Activated CD4-positive, alpha-beta T cell treated with anti-CD3 and anti-CD28 coated beads, Interleukin-2, amount 10 ng/mL, durations not matched to agents 7 days and 5 days (primary cell): Measurements from ENCODE around the gene HAPLN2. TPM values are rescaled to one million over a fixed set of nuclear protein-coding genes. Genes with fewer than 3 reads are reported as not detected.
A peak's percentile ranks its signal among the peaks of the same experiment; 100 is the strongest.
"Not testable (repeated sequence)": the region's sequence is repeated elsewhere in the genome, so short reads cannot be mapped to it uniquely, and the experiment has no call there.

Experiments
- CTCF ChIA-PET: fragments of 350-600 bp; sonication (Branson Sonifier 250); formaldehyde crosslinking; loops from one replicate; lab custom pipeline; 2021; ENCODE audit warnings: antibody characterized with exemption; lab: Charles Lee
- POLR2A ChIA-PET: fragments of 350-600 bp; sonication (Branson Sonifier 250); formaldehyde crosslinking; loops from one replicate; lab custom pipeline; 2021; ENCODE audit warnings: antibody characterized with exemption; lab: Charles Lee
- DNase-seq: peaks from one replicate; pipeline ENCODE4 v3.0.0-alpha.2; 2020
- H3K27ac Mint-ChIP-seq: one replicate; pipeline ENCODE4 v1.8.0; 2021; ENCODE audit warnings: mild to moderate bottlenecking, moderate library complexity, mixed read lengths
- H3K27me3 Mint-ChIP-seq: one replicate; pipeline ENCODE4 v1.8.0; 2021; ENCODE audit warnings: mixed read lengths
- H3K36me3 Mint-ChIP-seq: one replicate; pipeline ENCODE4 v1.8.0; 2021; ENCODE audit warnings: low read depth, mixed read lengths
- H3K4me1 Mint-ChIP-seq: one replicate; pipeline ENCODE4 v1.8.0; 2021; ENCODE audit warnings: mixed read lengths
- H3K4me3 Mint-ChIP-seq: one replicate; pipeline ENCODE4 v1.8.0; 2021; ENCODE audit warnings: mild to moderate bottlenecking, moderate library complexity, mixed read lengths
- H3K9me3 Mint-ChIP-seq: one replicate; pipeline ENCODE4 v1.8.0; 2021; ENCODE audit warnings: mixed read lengths
- total RNA-seq, 2 experiments: library from RNA; stranded (reverse); gene quantifications; one replicate each; pipeline ENCODE4 v1.2.3, GENCODE V29; 2021

HAPLN2 gene
- total RNA-seq, 2 experiments from 2014 or later, result 0.62 TPM; not detected in 1

DNA sequence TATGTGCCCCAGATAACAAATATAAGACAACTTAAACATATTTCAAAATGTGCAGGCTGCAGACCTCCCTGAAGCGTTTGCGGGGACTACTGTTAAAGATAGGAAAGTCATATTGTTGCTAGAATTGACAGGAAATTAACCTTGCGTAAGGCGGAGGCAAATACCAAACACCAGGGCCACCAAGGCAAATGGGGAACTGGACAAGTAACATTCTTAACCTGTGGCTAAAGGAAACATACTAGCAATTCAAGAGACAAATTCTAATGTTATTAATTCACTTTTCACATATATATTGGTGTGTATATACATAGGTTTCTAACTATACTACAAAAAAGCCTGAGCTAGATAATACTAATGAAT is 6.8 kb downstream of the HAPLN2 start:
- ChIA-PET CTCF (interaction anchor here (0.8 to 3.8 kb wide), 6 partner anchors 17 to 100 kb away, joined by 3 to 30 read pairs (median 12); partner anchors contain the start of gene NES), POLR2A (no interaction called here)
- H3K36me3 Mint-ChIP-seq, result no peaks in the 10 kb centered on the region
- H3K27ac Mint-ChIP-seq, result peak overlapping the region; percentile 21
- DNase-seq, result no peak
- H3K4me3 Mint-ChIP-seq, result peak overlapping the region; percentile 55
- no peaks in the 10 kb centered on the region for H3K9me3 Mint-ChIP-seq
- H3K27me3 Mint-ChIP-seq, result peaks cover 68% of the 10 kb centered on the region
- H3K4me1 Mint-ChIP-seq, result peaks cover 12% of the 10 kb centered on the region

DNA sequence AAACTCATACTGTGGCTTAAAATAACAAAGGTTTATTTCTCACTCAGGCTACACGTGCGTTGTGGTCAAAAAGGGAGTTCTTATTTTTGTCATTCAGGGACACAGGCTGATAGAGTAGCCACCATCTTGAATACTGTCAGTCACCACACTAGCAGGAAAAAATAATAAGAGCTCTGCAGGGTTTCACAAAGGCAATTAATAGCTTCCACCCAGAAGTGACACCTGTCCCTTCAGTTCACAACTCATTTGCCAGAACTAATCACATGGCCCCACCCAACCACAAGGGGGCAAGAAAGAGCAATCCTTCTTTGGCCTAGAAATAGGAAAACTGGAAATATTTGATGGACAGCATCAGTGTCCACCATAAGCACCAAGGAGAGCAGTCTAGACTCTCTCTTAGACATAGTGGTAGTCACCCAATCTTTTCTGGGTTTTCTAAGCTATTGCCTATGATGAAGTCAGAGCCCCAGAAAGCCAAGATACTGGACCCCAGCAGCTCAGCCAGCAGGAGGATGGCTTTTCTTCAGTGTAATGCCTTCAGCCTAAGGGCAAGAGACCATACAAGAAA is 8.2 kb downstream of the HAPLN2 start:
- Mint-ChIP-seq H3K4me1 (peaks cover 12% of the 10 kb centered on the region), H3K36me3 (no peaks in the 10 kb centered on the region), H3K4me3 (no peak overlapping the region), H3K27me3 (peaks cover 68% of the 10 kb centered on the region), H3K9me3 (no peaks in the 10 kb centered on the region), H3K27ac (no peak overlapping the region)
- ChIA-PET CTCF (interaction anchor here (0.7 to 3.3 kb wide), 18 partner anchors 9 to 213 kb away, joined by 3 to 30 read pairs (median 3); partner anchors contain the start of gene NES), POLR2A (no interaction called here)
- peak; percentile 54 for DNase-seq

DNA sequence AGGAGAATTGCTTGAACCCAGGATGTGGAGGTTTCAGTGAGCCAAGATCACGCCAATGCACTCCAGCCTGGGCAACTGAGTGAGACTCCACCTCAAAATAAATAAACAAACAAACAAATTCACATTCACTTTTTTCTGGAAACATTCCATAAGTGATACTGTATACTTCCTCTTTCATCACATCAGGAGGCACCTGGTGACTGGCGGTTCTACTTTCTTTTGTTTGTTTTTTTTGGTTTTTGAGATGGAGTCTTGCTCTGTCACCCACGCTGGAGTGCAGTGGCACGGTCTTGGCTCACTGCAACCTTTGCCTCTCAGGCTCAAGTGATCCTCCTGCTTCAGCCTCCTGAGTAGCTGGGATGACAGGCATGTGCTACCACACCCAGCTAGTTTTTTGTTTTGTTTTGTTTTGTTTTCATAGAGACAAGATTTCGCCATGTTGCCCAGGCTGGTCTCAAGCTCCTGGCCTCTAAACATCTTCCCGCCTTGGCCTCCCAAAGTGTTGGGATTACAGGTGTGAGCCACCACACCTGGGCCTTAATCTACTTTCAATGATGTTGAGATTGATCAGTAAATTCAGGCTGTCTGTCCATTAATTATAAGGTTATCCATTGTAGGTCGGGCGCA is 10.7 kb downstream of the HAPLN2 start:
- peaks cover 66% of the 10 kb centered on the region for H3K27me3 Mint-ChIP-seq
- no peaks in the 10 kb centered on the region for H3K9me3 Mint-ChIP-seq
- H3K36me3 Mint-ChIP-seq, result no peaks in the 10 kb centered on the region
- peaks cover 8% of the 10 kb centered on the region for H3K4me1 Mint-ChIP-seq
- H3K27ac Mint-ChIP-seq, result no peak overlapping the region
- CTCF ChIA-PET, result interaction anchor here (1.1 to 2.2 kb wide), 3 partner anchors 10 to 31 kb away, joined by 3 to 5 read pairs (median 4); partner anchors contain the start of gene BCAN
- no peak overlapping the region for H3K4me3 Mint-ChIP-seq
- POLR2A ChIA-PET, result no interaction called here
- no peak for DNase-seq

DNA sequence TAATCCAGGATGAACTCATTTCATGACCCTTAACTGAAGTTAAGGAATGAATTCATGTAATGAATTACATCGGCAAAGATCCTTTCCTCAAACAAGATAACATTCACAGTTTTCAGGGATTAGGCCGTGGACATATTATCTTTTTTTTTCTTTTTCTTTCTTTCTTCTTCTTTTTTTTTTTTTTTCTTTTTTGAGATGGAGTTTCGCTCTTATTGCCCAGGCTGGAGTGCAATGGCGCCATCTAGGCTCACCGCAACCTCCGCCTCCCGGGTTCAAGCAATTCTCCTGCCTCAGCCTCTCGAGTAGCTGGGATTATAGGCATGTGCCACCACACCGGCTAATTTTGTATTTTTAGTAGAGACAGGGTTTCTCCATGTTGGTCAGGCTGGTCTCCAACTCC is 11.9 kb downstream of the HAPLN2 start:
- H3K27me3 Mint-ChIP-seq, result peaks cover 67% of the 10 kb centered on the region
- H3K4me3 Mint-ChIP-seq, H3K27ac Mint-ChIP-seq, H3K36me3 Mint-ChIP-seq, H3K4me1 Mint-ChIP-seq, H3K9me3 Mint-ChIP-seq, DNase-seq: not testable (repeated sequence)
- POLR2A ChIA-PET, result interaction anchor here (0.6 kb wide), 1 partner anchor 177 kb away, joined by 13 read pairs; no protein-coding TSS in a partner anchor
- CTCF ChIA-PET, result interaction anchor here (0.7 to 2.2 kb wide), 3 partner anchors 8 to 253 kb away, joined by 4 to 5 read pairs (median 4); partner anchors contain the start of gene BCAN

DNA sequence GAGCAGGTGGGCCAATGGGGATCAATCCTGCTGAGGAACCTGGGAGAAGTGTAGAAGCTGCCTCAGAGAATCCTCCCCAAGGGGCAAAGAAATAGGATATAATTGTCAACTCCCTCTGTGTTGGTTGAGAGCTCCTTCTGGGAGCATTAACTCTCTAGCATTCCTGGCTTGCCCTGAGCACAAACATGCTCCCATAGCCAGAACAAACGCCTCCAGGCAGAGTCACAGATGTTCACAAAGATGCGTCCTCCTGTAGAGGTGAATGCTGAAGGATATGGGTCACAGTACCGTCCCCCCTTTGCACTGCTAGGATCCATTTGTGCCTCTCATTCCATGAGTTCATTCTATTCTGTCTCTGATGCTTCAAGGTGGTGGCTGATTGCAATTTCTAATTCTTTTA is 13.1 kb downstream of the HAPLN2 start:
- no peak for DNase-seq
- CTCF ChIA-PET, result interaction anchor here (0.8 to 1.6 kb wide), 3 partner anchors 27 to 94 kb away, joined by 3 to 5 read pairs (median 3); no protein-coding TSS in a partner anchor
- H3K4me1 Mint-ChIP-seq, result no peaks in the 10 kb centered on the region
- no peak overlapping the region for H3K4me3 Mint-ChIP-seq
- peaks cover 67% of the 10 kb centered on the region for H3K27me3 Mint-ChIP-seq
- POLR2A ChIA-PET, result no interaction called here
- no peak overlapping the region for H3K27ac Mint-ChIP-seq
- H3K36me3 Mint-ChIP-seq, result no peaks in the 10 kb centered on the region
- H3K9me3 Mint-ChIP-seq, result no peaks in the 10 kb centered on the region

DNA sequence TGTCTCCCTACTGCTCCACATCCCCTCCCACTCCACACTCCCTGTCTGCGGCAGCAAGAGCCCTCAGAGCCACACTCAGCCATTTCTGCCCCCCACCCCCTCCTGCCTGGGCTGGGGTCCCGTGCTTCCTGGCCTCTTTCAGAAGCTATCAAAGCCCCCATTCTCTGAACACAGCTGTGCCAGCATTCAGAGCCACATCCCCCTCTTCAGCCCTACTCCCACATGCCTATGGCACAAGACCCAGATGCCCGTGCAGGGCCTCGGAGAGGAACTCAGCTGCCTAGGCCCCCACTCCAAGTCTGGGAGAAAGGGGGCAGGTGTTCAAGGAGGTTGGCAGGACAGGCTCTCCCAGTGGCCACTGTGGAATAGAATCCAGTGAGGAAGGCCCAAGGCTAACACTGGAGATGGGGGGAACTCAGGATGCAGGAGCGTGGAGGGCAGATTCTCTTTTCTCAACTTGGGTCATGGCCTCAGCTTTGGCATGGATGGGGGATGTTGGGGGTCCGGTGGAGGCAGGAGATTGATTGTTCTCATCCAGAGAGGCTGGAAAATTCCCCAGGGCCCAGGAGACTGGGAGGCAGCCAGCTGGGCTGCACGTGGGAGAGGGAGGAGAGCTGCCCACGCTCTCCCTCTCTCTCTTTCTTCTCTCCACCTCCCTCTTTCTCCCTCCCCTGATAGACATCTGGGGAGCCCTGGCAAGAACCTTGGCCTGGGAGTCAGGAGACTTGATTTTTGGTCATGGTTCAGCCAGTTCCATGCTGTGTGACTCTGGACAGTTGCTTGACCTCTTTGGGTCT is 19.2 kb downstream of the HAPLN2 start:
- no peak for DNase-seq
- ChIA-PET POLR2A (no interaction called here), CTCF (interaction anchor here (1.7 to 2.3 kb wide), 2 partner anchors 8 to 14 kb away, joined by 5 to 8 read pairs; no protein-coding TSS in a partner anchor)
- Mint-ChIP-seq H3K4me3 (no peak overlapping the region), H3K4me1 (peaks cover 20% of the 10 kb centered on the region), H3K36me3 (no peaks in the 10 kb centered on the region), H3K27ac (no peak overlapping the region), H3K9me3 (no peaks in the 10 kb centered on the region), H3K27me3 (peaks cover 75% of the 10 kb centered on the region)

DNA sequence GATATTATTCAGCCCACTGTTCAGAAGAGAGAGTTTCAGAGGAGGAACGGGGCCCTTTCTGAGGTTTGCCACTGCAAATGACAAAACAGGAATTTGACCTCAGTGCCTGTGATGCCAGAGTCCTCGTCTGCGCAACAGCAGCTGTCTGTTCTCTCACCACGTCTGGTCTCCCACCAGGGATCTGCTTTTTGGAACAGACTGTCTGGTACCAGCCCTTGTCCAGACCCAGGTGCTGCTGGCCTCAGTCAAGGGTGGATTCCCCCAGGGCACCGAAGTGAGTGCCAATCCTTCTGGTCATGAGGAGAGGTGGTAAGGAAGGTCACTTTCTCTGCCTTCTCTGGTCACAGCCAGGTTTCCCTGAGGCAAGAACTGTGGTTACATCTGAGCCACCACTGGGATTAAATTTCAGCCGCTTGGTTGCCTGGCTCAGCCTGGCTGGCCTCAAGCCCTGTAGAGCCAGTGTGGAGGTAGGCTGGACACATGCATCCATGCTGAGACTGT is 20.4 kb downstream of the HAPLN2 start:
- no peak overlapping the region for H3K27ac Mint-ChIP-seq
- H3K4me3 Mint-ChIP-seq, result no peak overlapping the region
- CTCF ChIA-PET, result interaction anchor here (1.7 to 2.3 kb wide), 2 partner anchors 9 to 15 kb away, joined by 5 to 8 read pairs; no protein-coding TSS in a partner anchor
- no peaks in the 10 kb centered on the region for H3K36me3 Mint-ChIP-seq
- peaks cover 75% of the 10 kb centered on the region for H3K27me3 Mint-ChIP-seq
- H3K9me3 Mint-ChIP-seq, result no peaks in the 10 kb centered on the region
- DNase-seq, result no peak
- H3K4me1 Mint-ChIP-seq, result peaks cover 32% of the 10 kb centered on the region
- POLR2A ChIA-PET, result no interaction called here

DNA sequence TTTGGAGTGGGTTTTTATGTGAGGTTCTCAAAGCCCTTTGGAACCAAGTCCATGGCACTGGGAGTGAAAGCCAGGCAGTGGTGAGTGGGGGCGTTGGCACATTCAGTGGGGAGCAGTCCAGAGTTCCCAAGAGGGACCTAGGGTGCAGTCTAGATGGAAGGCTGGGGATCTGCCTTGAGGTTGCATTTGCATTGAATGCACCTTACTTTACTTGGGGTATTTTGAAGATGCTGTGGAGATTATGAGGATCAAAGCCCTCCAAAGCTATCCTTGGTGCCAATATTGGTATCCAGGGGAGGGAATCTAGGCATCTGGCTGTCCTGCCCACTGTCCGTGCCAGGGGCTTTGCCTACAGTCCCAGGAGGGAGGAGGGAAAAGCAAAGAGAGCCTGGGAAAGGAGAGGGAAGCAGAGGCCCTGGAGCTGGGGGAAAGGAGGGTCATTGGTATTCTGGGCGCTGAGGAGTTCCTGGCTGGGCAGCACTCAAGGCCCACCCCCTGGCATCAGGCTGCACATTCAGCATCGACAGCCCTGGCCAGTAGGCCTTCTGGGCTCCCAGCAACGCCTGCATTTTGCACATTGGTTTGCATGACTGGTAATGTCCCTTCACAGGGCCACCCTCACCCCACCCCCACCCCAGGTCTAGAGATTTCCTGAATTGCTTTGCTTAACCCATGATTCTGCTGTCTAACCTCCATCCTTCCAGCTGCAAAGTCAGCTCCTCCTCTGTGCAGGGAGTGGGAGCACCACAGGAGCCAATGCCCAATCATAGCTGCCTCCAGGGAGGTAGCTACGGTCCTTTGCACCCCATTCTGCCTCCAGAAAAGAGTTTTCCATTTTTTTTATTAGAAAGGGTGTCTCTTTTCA is 21.9 kb downstream of the HAPLN2 start:
- CTCF ChIA-PET, result interaction anchor here (0.7 to 3.5 kb wide), 12 partner anchors 9 to 255 kb away, joined by 3 to 20 read pairs (median 3); no protein-coding TSS in a partner anchor
- no peaks in the 10 kb centered on the region for H3K9me3 Mint-ChIP-seq

DNA sequence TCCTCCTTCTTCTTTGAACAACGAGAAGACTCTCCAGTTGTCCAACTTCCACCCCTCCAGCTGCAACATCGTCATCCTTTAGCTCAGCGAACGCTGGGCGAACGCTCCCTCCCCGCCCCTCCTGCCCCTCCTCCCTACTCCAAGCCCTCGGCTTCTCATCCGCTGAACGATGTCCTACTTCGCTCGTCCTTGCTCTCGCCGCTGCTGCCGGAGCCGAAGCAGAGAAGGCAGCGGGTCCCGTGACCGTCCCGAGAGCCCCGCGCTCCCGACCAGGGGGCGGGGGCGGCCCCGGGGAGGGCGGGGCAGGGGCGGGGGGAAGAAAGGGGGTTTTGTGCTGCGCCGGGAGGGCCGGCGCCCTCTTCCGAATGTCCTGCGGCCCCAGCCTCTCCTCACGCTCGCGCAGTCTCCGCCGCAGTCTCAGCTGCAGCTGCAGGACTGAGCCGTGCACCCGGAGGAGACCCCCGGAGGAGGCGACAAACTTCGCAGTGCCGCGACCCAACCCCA is 22.6 kb downstream of the HAPLN2 start, which contains the start of gene BCAN:
Gene BCAN (plus strand): TSS at position 357 of the 504 bp plus-strand sequence. CDS start 3,938 bp downstream, outside the sequence.
- no peaks in the 10 kb centered on the region for H3K36me3 Mint-ChIP-seq

More for the DNA sequence above, 21.9 kb downstream of the HAPLN2 start:
- Mint-ChIP-seq H3K36me3 (no peaks in the 10 kb centered on the region), H3K27me3 (peaks cover 79% of the 10 kb centered on the region), H3K4me3 (peak overlapping the region; percentile 3), H3K4me1 (peaks cover 33% of the 10 kb centered on the region), H3K27ac (no peak overlapping the region)
- no peak for DNase-seq
- POLR2A ChIA-PET, result no interaction called here

DNA sequence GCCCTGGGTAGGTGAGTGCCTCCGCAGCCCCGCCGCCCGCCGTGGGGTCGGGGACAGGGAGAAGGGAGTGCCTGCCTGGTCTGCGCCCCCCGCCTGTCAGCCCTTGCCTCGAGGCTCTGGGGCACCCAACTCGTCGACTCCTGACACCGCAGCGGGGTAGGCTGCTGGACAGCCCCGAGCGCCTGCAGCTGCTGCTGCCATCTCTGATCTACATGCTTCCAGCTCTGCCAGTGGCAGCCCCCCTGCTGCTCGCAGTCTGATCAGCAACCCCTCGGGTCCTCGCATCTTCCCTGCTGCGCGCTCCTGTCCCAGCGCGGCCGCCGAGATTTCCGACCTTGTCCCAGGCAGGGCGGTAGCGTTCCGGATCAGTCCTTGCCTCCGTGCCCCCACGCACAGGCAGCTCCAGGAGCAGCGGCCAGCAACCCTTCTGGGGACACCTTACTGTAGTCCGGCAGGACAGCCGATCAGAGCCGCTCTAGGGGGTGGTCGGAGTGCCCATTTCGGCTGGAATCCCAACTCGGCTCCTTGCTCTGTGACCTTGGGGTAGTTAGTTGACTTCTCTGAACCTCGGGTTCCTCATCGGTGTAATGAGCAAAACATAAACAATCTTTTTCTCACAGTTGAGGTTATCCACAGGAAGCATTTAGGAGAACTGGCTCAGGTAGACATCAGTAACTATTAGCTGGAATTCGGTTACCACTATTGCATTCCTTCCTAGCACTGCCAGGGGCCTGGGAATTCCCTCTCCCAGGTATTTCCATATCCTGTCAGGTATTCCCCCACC is 23.2 kb downstream of the HAPLN2 start:
- Mint-ChIP-seq H3K4me1 (peaks cover 33% of the 10 kb centered on the region), H3K4me3 (no peak overlapping the region), H3K36me3 (no peaks in the 10 kb centered on the region), H3K27me3 (peaks cover 84% of the 10 kb centered on the region), H3K9me3 (no peaks in the 10 kb centered on the region), H3K27ac (no peak overlapping the region)
- ChIA-PET CTCF (interaction anchor here (0.7 to 3.5 kb wide), 13 partner anchors 12 to 257 kb away, joined by 3 to 20 read pairs (median 5); partner anchors contain the start of genes HAPLN2 and NTRK1), POLR2A (interaction anchor here (0.5 kb wide), 1 partner anchor 8 kb away, joined by 3 read pairs; no protein-coding TSS in a partner anchor)
- no peak for DNase-seq

More for the DNA sequence above, 22.6 kb downstream of the HAPLN2 start, which contains the start of gene BCAN:
- no peak within 1 kb of the TSS for H3K27ac Mint-ChIP-seq
- no peak for DNase-seq
- H3K27me3 Mint-ChIP-seq, result peaks cover 77% of the 10 kb centered on the region
- CTCF ChIA-PET, result interaction anchor here (0.8 to 3.5 kb wide), 9 partner anchors 11 to 256 kb away, joined by 3 to 20 read pairs (median 4); no protein-coding TSS in a partner anchor
- H3K9me3 Mint-ChIP-seq, result no peaks in the 10 kb centered on the region
- H3K4me3 Mint-ChIP-seq, result peak within 1 kb of the TSS; percentile 3
- POLR2A ChIA-PET, result interaction anchor here (0.5 kb wide), 1 partner anchor 9 kb away, joined by 3 read pairs; no protein-coding TSS in a partner anchor
- H3K4me1 Mint-ChIP-seq, result peaks cover 33% of the 10 kb centered on the region
